Skin epidermis (tissue), 12 donors: ENCODE measurements around the gene NFIB.
A peak's percentile ranks its signal among the peaks of the same experiment; 100 is the strongest.

ENCODE experiments used
- H3K27ac ChIP-seq, 21 experiments: fragments of 200-600 bp; sonication (generic) in 11 of 21; one replicate each; pipeline ENCODE4 v1.5.0; 2020; ENCODE audit warnings: mild to moderate bottlenecking in 3 of 21, inconsistent platforms in 2 of 21, moderate library complexity in 2 of 21
- H3K4me3 ChIP-seq, 7 experiments: fragments of 200-600 bp; sonication (generic) in 2 of 7; one replicate each; pipeline ENCODE4 v1.5.0; 2020; ENCODE audit warnings: inconsistent platforms in 2 of 7, mild to moderate bottlenecking in 2 of 7, moderate library complexity in 1 of 7

NFIB gene

GRCh38 chr9:14107495-14107894 is 206.4 kb downstream of the NFIB start:
- Histone ChIP-seq H3K27ac (no peak overlapping the region), H3K4me3 (no peak overlapping the region)

GRCh38 chr9:14106699-14107098 is 207.2 kb downstream of the NFIB start:
- H3K4me3 ChIP-seq = no peak overlapping the region

DNA sequence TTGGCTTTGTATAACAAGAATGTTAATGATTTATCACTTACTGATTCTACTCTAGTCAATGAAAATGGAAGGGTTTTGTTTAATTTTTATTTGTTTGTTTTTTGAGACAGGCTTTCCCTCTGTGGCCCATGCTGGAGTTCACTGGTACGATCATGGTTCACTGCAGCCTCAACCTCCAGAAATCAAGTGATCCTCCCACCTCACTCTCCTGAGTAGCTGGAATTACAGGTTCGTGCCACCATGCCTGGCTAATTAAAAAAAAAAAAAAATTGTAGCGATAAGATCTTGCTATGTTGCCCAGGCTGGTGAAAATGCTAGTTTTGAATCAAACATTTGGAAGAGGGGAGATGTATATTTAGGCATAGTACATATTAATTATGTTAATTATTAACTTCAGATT is 209.4 kb downstream of the NFIB start:
- Histone ChIP-seq H3K27ac (no peak overlapping the region), H3K4me3 (no peak overlapping the region)

More at GRCh38 chr9:14106699-14107098, 207.2 kb downstream of the NFIB start:
- H3K27ac ChIP-seq = no peak overlapping the region

DNA sequence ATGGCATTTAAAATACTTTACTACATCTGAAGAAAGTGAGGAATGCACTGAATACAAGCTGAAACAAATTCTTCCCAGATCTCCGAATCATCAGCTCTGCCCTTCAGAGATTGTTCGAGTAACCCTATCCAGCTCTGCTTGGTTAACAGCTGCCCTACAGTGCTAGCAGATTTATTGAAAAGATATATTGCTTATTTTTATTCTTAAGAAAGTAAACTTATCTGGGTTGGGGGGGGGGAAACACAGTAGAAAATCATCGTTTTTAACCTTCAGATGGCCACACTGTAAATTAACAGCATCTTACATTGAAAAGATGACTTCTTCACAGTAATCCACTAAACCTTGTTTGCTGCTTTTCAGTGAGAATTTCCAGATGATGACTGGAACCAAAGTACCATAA is 210.8 kb downstream of the NFIB start:
- no peak overlapping the region for H3K4me3 ChIP-seq
- peak overlapping the region in 2 of 21 experiments; percentile 2 to 7 for H3K27ac ChIP-seq

DNA sequence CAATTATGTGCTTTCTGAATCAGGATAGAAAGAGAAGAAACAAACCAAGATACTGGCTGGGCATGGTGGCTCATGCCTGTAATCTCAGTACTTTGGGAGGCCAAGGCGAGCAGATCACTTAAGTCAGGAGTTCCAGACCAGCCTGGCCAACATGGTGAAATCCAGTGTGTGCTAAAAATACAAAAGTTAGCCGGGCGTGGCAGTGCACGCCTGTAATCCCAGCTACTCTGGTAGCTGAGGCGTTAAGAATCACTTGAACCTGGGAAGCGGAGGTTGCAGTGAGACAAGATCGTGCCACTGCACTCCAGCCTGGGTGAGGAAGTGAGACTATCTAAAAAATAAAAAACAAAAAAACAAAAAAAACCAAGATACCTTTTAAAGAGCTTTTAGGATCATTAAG is 214.2 kb downstream of the NFIB start:
- Histone ChIP-seq H3K4me3 (no peak overlapping the region), H3K27ac (no peak overlapping the region)

GRCh38 chr9:14098486-14099180 is 215.3 kb downstream of the NFIB start:
- peak overlapping the region in 3 of 21 experiments; percentile 11 to 38 (median 32) for H3K27ac ChIP-seq
- no peak overlapping the region for H3K4me3 ChIP-seq

GRCh38 chr9:14097666-14098415 is 216.1 kb downstream of the NFIB start:
- Histone ChIP-seq H3K27ac (peak overlapping the region in 5 of 21 experiments; percentile 13 to 69 (median 38)), H3K4me3 (no peak overlapping the region)

DNA sequence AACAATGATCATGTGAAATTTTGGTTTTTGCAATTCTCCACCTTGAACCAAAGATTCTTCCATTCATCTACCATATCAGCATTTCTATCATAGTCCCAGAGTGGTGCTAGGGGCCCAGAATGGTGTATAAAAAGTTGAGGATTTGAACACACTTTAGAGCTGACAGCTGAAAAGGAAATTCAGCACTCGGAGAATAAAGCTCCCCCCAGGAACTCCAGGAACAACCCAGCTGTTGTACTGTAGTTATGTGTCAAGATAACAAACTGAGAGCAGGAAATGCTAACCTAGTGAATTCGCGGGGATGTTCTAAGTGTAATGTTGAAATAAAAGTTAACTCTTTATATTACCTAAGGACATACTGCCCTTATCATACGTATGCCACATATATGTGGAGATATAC is 216.7 kb downstream of the NFIB start:
- peak overlapping the region in 9 of 21 experiments; percentile 20 to 78 (median 38) for H3K27ac ChIP-seq

DNA sequence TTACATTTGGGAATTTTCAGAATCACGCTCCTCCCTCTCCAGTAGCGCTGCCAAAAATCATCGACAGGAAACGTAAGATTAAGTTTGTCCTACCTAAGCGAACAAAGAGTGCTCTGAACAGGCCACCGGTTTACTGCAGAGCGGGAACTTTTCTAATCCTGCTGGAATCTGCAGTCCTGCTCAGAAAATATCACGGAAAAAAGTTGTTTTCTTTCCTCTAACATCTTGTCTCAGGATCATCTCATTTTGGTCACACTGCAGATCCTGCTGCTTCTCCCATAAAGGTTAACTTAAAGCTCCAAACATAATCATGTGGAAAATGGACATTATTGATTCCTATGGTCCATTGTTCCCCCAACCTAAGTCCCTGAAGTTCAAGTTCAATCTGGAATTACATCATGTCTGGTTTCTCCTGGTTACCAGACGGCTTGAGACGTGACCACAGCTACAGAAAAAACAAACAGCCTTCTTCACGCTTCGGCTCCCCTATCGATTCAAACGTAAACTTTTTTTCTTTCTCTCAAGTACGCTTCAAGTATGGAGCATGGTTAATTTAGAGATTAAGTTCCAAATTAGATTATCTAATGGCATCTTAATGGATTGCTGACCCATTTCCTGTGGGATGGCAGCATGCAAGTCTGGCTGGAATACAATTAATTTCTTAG is 217.6 kb downstream of the NFIB start:
- Histone ChIP-seq H3K27ac (peak overlapping the region in 16 of 21 experiments; percentile 4 to 78 (median 56)), H3K4me3 (peak overlapping the region in 2 of 7 experiments; percentile 5 to 8)

More for the DNA sequence above, 216.7 kb downstream of the NFIB start:
- H3K4me3 ChIP-seq = no peak overlapping the region

- no peak overlapping the region for H3K27ac ChIP-seq
Observed at GRCh38 chr9:14095277-14095676, 218.7 kb downstream of the NFIB start.

DNA sequence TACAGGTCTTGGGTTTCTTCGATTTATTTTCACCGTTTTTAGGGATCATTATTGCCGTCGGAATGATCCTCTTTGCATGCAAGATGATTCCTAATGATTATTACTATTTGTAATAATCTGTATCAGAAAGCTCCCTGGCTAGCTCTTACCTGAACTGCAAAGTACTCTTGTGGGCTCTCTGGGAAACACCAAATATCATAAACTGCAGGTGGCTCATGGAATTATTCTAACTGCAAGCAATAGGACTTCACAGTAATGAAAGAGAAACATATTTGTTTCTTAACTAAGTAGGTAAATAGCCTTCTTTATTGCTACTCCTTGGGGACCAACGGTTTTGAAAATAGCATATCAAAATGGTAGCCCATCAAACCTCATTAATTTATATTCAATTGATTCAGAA is 219.4 kb downstream of the NFIB start:
- Histone ChIP-seq H3K4me3 (no peak overlapping the region), H3K27ac (no peak overlapping the region)

More at GRCh38 chr9:14095277-14095676, 218.7 kb downstream of the NFIB start:
- H3K4me3 ChIP-seq = no peak overlapping the region

GRCh38 chr9:14092344-14092743 is 221.6 kb downstream of the NFIB start:
- no peak overlapping the region for H3K27ac ChIP-seq
- no peak overlapping the region for H3K4me3 ChIP-seq

DNA sequence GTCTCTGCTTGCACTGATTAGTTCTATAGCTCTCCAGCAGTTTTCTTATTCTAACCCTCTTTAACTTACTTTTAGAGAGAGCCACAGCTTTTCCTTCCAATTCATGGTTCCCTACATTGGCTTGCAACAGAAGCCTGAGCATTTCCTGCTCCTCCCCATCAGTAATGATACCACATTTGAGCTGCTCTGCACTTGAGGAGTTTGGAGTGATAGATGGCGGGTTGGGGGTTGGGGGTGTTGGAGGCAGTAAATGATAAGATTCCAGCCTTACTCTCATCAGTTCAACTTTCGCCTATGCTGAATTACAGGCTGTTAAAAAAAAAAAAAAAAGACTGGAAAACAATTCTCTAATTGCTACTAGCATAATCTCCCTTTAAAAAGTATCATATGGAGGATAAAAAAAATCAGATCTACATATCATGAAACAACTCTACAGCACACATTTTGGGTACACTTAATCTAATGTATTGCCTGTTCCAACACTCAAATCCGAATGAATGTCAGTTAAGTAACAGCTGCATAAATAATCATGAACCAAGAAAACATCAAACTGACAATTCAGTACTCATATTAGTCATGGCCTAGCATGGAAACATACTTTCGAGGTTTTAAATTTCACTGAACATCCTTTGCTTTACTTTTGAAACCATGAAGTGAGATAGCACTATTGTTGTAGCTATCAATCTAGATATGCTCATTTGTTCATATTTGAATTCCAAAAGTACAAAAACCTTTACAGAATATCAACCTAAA is 224.7 kb downstream of the NFIB start:
- Histone ChIP-seq H3K27ac (no peak overlapping the region), H3K4me3 (no peak overlapping the region)

DNA sequence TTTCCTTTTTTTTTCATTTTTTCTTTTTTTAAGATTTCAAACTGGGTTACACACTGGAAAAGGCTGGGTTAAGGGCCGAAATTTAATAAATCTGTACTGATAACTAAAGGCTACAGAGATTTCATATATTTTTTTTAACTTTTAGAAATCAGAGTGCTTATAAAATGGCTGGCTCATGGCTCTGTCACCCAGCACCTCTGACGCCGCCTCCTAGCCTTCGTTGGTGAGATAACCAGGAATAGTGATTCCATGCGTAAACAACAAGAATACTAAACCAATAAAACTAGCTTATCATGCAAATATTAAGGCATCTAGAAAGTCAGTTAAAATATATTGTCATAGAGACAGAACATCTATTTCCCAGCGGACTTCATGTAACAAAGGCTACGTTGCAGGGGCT is 226.4 kb downstream of the NFIB start:
- Histone ChIP-seq H3K27ac (no peak overlapping the region), H3K4me3 (no peak overlapping the region)

GRCh38 chr9:14086495-14086894 is 227.4 kb downstream of the NFIB start:
- Histone ChIP-seq H3K27ac (no peak overlapping the region), H3K4me3 (no peak overlapping the region)

GRCh38 chr9:14085810-14086209 is 228.1 kb downstream of the NFIB start:
- H3K4me3 ChIP-seq = no peak overlapping the region

GRCh38 chr9:14084867-14085266 is 229.1 kb downstream of the NFIB start:
- no peak overlapping the region for H3K27ac ChIP-seq
- H3K4me3 ChIP-seq = no peak overlapping the region

More at GRCh38 chr9:14085810-14086209, 228.1 kb downstream of the NFIB start:
- no peak overlapping the region for H3K27ac ChIP-seq

DNA sequence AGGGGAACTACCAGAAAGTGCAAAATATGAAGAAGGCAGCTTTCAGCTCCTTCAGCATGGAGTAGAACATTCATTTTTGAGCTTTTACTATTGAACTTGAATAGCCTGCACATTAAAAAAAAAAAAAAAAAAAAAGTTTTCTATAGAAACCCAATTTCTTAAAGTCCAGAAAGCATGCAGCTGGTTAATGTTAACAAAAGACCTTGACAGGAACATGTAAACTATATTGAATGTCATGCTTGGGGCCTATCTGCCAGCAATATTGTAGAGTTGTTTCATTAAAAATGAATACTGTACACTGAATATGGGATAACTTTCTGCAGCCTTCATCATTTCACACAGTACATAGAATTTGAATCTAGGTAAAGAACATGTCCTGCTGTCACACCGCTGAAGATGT is 230.6 kb downstream of the NFIB start:
- H3K4me3 ChIP-seq = no peak overlapping the region
- no peak overlapping the region for H3K27ac ChIP-seq

DNA sequence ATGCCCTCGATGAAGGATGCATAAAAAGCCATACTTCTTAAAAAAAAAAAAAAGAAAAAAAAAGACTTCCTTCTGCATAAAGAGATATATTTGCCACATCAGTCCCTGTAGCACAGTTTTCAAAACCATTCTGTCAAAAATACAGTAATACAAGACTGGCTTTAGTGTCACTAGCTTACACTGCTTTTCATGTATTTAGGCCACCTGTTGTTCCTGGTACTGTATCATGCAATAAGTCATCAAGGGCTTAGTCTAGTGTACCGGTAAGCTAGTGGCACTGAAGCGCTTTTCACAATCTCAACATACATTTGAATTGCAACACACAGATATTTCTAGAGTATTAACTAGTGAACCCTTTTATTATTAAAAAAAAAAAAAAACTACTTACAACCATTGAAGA is 231.2 kb downstream of the NFIB start:
- Histone ChIP-seq H3K4me3 (no peak overlapping the region), H3K27ac (no peak overlapping the region)

GRCh38 chr9:14081745-14082144 is 232.2 kb downstream of the NFIB start:
- Histone ChIP-seq H3K4me3 (no peak overlapping the region), H3K27ac (no peak overlapping the region)
